Omental fat pad (tissue), 4 donors: Measurements from ENCODE around the gene CD47. TPM values are rescaled to one million over a fixed set of nuclear protein-coding genes. Genes with fewer than 3 reads are reported as not detected.
A peak's percentile ranks its signal among the peaks of the same experiment; 100 is the strongest.

Source experiments
- ATAC-seq: fragments of 150-250 bp; one replicate; pipeline ENCODE4 v1.9.1; 2016; ENCODE audit warnings: mild to moderate bottlenecking, moderate library complexity; ENCODE audit not compliant: low FRiP score
- DNase-seq: peaks from one replicate; pipeline ENCODE4 v3.0.0-alpha.2; 2019; ENCODE audit warnings: low spot score
- CTCF ChIP-seq, 3 donors: fragments of 450-650 bp; IDR thresholded peaks; one replicate each; pipeline ENCODE4 v1.5.1; 2016 to 2017; ENCODE audit warnings: antibody characterized with exemption in 3 of 3, mild to moderate bottlenecking in 3 of 3, moderate library complexity in 2 of 3
- total RNA-seq, 4 donors: library from RNA; depleted of rRNA; stranded (reverse); fragments of >200 nt; gene quantifications; one replicate each; pipeline ENCODE4 v1.1.0, GENCODE V29; 2016

CD47 gene
- total RNA-seq, 4 donors from 2014 or later = 42.7 to 58.7 (median 56.0) TPM

GRCh38 chr3:108103886-108104797 is 13.3 kb upstream of the CD47 start:
- no peak for TF ChIP-seq CTCF (IDR thresholded peaks at IDR 0.05)
- no peak for DNase-seq
- peak; percentile 64 for ATAC-seq

- DNase-seq (no peak), ATAC-seq (no peak)
- TF ChIP-seq CTCF (IDR thresholded peaks at IDR 0.05) = no peak
These were observed 12.4 kb upstream of the CD47 start for GRCh38 chr3:108103040-108103751.

GRCh38 chr3:108102420-108103039 is 11.7 kb upstream of the CD47 start:
- ATAC-seq = no peak
- DNase-seq = no peak
- no peak for TF ChIP-seq CTCF (IDR thresholded peaks at IDR 0.05)

- ATAC-seq (no peak), DNase-seq (no peak)
- no peak for TF ChIP-seq CTCF (IDR thresholded peaks at IDR 0.05)
These were observed 10.3 kb upstream of the CD47 start for GRCh38 chr3:108100906-108101660.

GRCh38 chr3:108099679-108100428 is 9.0 kb upstream of the CD47 start:
- ATAC-seq (no peak), DNase-seq (no peak)
- no peak for TF ChIP-seq CTCF (IDR thresholded peaks at IDR 0.05)

- no peak for ATAC-seq
- TF ChIP-seq CTCF (IDR thresholded peaks at IDR 0.05) = no peak
- DNase-seq = no peak
These were observed 8.4 kb upstream of the CD47 start for GRCh38 chr3:108099244-108099643.
